ENCODE data around the gene EML6.

- TF ChIP-seq, protein P1, sequence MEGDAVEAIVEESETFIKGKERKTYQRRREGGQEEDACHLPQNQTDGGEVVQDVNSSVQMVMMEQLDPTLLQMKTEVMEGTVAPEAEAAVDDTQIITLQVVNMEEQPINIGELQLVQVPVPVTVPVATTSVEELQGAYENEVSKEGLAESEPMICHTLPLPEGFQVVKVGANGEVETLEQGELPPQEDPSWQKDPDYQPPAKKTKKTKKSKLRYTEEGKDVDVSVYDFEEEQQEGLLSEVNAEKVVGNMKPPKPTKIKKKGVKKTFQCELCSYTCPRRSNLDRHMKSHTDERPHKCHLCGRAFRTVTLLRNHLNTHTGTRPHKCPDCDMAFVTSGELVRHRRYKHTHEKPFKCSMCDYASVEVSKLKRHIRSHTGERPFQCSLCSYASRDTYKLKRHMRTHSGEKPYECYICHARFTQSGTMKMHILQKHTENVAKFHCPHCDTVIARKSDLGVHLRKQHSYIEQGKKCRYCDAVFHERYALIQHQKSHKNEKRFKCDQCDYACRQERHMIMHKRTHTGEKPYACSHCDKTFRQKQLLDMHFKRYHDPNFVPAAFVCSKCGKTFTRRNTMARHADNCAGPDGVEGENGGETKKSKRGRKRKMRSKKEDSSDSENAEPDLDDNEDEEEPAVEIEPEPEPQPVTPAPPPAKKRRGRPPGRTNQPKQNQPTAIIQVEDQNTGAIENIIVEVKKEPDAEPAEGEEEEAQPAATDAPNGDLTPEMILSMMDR (conservative IDR thresholded peaks at IDR 0.05; ENCODE audit: low read depth in 2 of 2), result no peak
- TF ChIP-seq, protein P2, sequence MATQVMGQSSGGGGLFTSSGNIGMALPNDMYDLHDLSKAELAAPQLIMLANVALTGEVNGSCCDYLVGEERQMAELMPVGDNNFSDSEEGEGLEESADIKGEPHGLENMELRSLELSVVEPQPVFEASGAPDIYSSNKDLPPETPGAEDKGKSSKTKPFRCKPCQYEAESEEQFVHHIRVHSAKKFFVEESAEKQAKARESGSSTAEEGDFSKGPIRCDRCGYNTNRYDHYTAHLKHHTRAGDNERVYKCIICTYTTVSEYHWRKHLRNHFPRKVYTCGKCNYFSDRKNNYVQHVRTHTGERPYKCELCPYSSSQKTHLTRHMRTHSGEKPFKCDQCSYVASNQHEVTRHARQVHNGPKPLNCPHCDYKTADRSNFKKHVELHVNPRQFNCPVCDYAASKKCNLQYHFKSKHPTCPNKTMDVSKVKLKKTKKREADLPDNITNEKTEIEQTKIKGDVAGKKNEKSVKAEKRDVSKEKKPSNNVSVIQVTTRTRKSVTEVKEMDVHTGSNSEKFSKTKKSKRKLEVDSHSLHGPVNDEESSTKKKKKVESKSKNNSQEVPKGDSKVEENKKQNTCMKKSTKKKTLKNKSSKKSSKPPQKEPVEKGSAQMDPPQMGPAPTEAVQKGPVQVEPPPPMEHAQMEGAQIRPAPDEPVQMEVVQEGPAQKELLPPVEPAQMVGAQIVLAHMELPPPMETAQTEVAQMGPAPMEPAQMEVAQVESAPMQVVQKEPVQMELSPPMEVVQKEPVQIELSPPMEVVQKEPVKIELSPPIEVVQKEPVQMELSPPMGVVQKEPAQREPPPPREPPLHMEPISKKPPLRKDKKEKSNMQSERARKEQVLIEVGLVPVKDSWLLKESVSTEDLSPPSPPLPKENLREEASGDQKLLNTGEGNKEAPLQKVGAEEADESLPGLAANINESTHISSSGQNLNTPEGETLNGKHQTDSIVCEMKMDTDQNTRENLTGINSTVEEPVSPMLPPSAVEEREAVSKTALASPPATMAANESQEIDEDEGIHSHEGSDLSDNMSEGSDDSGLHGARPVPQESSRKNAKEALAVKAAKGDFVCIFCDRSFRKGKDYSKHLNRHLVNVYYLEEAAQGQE (IDR thresholded peaks at IDR 0.05; ENCODE audit: unreplicated experiment), result no peak
- no peak for TF ChIP-seq POLR2AphosphoS5 (IDR thresholded peaks at IDR 0.05; ENCODE audit: low read depth)
- TF ChIP-seq EZH2 (IDR thresholded peaks at IDR 0.05; ENCODE audit: low read depth, unreplicated experiment), result no peak
- no peak for TF ChIP-seq NANOG (IDR thresholded peaks at IDR 0.05; ENCODE audit: borderline replicate concordance)
- TF ChIP-seq ZNF331 (CRISPR knock-in tag; IDR thresholded peaks at IDR 0.05; ENCODE audit: low read depth), result no peak
- no peak for TF ChIP-seq EZH2phosphoT487 (IDR thresholded peaks at IDR 0.05; ENCODE audit: unreplicated experiment)
- no peak for TF ChIP-seq JUNB (IDR thresholded peaks at IDR 0.05; ENCODE audit: unreplicated experiment)
- no peak for TF ChIP-seq CREB1 (CRISPR knock-in tag; IDR thresholded peaks at IDR 0.05; ENCODE audit: low read depth)
These were observed 177.9 kb downstream of the EML6 start for GRCh38 chr2:54901224-54901986.

All from GM23338 (cell line).